ENCODE results near the gene RBM47.
"Not testable (repeated sequence)": the region's sequence is repeated elsewhere in the genome, so short reads cannot be mapped to it uniquely, and the experiment has no call there.

The RBM47 gene

GRCh38 chr4:40458109-40458508, 171.6 kb downstream of the RBM47 start:
- no peak for DNase-seq
- intact Hi-C loops (cut with DNase I) = no loop called here

GRCh38 chr4:40455340-40455902, 174.2 kb downstream of the RBM47 start:
- DNase-seq = no peak
- intact Hi-C loops (cut with DNase I) = no loop called here

GRCh38 chr4:40454816-40455215, 174.8 kb downstream of the RBM47 start:
- no peak for DNase-seq
- intact Hi-C loops (cut with DNase I) = no loop called here

GRCh38 chr4:40453912-40454311, 175.8 kb downstream of the RBM47 start:
- no peak for DNase-seq
- intact Hi-C loops (cut with DNase I) = no loop called here

- DNase-seq = no peak
- intact Hi-C loops (cut with DNase I) = no loop called here
Observed at GRCh38 chr4:40448875-40449274, 180.8 kb downstream of the RBM47 start.

GRCh38 chr4:40446839-40447238, 182.8 kb downstream of the RBM47 start:
- intact Hi-C loops (cut with DNase I) = no loop called here
- no peak for DNase-seq

- DNase-seq; intact Hi-C loops (cut with DNase I): not testable (repeated sequence)
Observed at GRCh38 chr4:40446261-40446750, 183.4 kb downstream of the RBM47 start.

GRCh38 chr4:40445671-40446070, 184.0 kb downstream of the RBM47 start:
- intact Hi-C loops (cut with DNase I) = no loop called here
- DNase-seq = no peak

- no peak for DNase-seq
- intact Hi-C loops (cut with DNase I) = no loop called here
Observed at GRCh38 chr4:40441430-40441829, 188.2 kb downstream of the RBM47 start.

GRCh38 chr4:40439519-40439918, 190.1 kb downstream of the RBM47 start:
- intact Hi-C loops (cut with DNase I) = no loop called here
- no peak for DNase-seq

- peak in 1 of 10 donors; percentile 83 for DNase-seq
- intact Hi-C loops (cut with DNase I) = no loop called here
Observed at GRCh38 chr4:40438384-40439026, 191.2 kb downstream of the RBM47 start.

- peak in 1 of 10 donors; percentile 83 for DNase-seq
- intact Hi-C loops (cut with DNase I) = no loop called here
Observed at GRCh38 chr4:40437741-40438383, 191.8 kb downstream of the RBM47 start.

- intact Hi-C loops (cut with DNase I); DNase-seq: not testable (repeated sequence)
Observed at GRCh38 chr4:40435306-40435705, 194.4 kb downstream of the RBM47 start.

GRCh38 chr4:40434126-40434687, 195.5 kb downstream of the RBM47 start:
- intact Hi-C loops (cut with DNase I) = no loop called here
- no peak for DNase-seq

GRCh38 chr4:40432504-40432903, 197.2 kb downstream of the RBM47 start:
- no peak for DNase-seq
- intact Hi-C loops (cut with DNase I) = no loop called here

- intact Hi-C loops (cut with DNase I) = not testable (repeated sequence)
Observed at GRCh38 chr4:40427871-40428270, 201.8 kb downstream of the RBM47 start.

GRCh38 chr4:40427128-40427527, 202.5 kb downstream of the RBM47 start:
- intact Hi-C loops (cut with DNase I) = no loop called here
- peak in 1 of 10 donors; percentile 4 for DNase-seq

More at GRCh38 chr4:40427871-40428270, 201.8 kb downstream of the RBM47 start:
- not testable (repeated sequence) for DNase-seq

- intact Hi-C loops (cut with DNase I) = no loop called here
- DNase-seq = no peak
Observed at GRCh38 chr4:40425799-40426574, 203.7 kb downstream of the RBM47 start.

GRCh38 chr4:40423735-40424134, 205.9 kb downstream of the RBM47 start:
- DNase-seq = no peak
- intact Hi-C loops (cut with DNase I) = no loop called here

GRCh38 chr4:40421839-40422708, 207.6 kb downstream of the RBM47 start:
- no peak for DNase-seq
- intact Hi-C loops (cut with DNase I) = no loop called here

Measured in posterior cingulate gyrus (tissue), 11 donors.